Colon (tissue), 2 donors: ENCODE measurements around the gene DALRD3.
"Not testable (repeated sequence)": the region's sequence is repeated elsewhere in the genome, so short reads cannot be mapped to it uniquely, and the experiment has no call there.

Experiments used
- FAIRE-seq: peaks from 2 replicates; lab custom pipeline; 2012; peaks lifted over from hg19 to GRCh38; lab: Jason Lieb, UNC
- donor health status: control.
- donor health status: control.

The DALRD3 gene

GRCh38 chr3:49021813-49022687 is 3.7 kb upstream of the DALRD3 start, which contains the start of gene NDUFAF3:
Gene NDUFAF3 (plus strand): TSS chr3:49022121. CDS start chr3:49022145, 24 bp downstream.
- no peak for FAIRE-seq

GRCh38 chr3:49021213-49021812 is 2.9 kb upstream of the DALRD3 start:
- peak; percentile 18 for FAIRE-seq

GRCh38 chr3:49020330-49021212 is 2.2 kb upstream of the DALRD3 start:
- FAIRE-seq = no peak

GRCh38 chr3:49019941-49020329 is 1.6 kb upstream of the DALRD3 start:
- FAIRE-seq = no peak

GRCh38 chr3:49018707-49019006 is 277 bp upstream of the DALRD3 start:
- FAIRE-seq = no peak

GRCh38 chr3:49017229-49017970 is 980 bp downstream of the DALRD3 start:
- FAIRE-seq = no peak

- no peak for FAIRE-seq
These were observed 1.8 kb downstream of the DALRD3 start for GRCh38 chr3:49016414-49017228.

GRCh38 chr3:49015765-49016164 is 2.6 kb downstream of the DALRD3 start:
- FAIRE-seq = no peak

- FAIRE-seq = no peak
These were observed 3.3 kb downstream of the DALRD3 start for GRCh38 chr3:49015072-49015471.

- no peak for FAIRE-seq
These were observed 4.4 kb downstream of the DALRD3 start for GRCh38 chr3:49013738-49014660.

GRCh38 chr3:49013113-49013737 is 5.2 kb downstream of the DALRD3 start:
- no peak for FAIRE-seq

- no peak for FAIRE-seq
These were observed 5.9 kb downstream of the DALRD3 start for GRCh38 chr3:49012441-49013017.

GRCh38 chr3:49009396-49009795 is 9.0 kb downstream of the DALRD3 start:
- FAIRE-seq = no peak

- FAIRE-seq = not testable (repeated sequence)
These were observed 9.8 kb downstream of the DALRD3 start for GRCh38 chr3:49008627-49009026.

- no peak for FAIRE-seq
These were observed 10.4 kb downstream of the DALRD3 start for GRCh38 chr3:49007771-49008528.

GRCh38 chr3:49007068-49007770 is 11.2 kb downstream of the DALRD3 start, which contains the start of gene WDR6:
Gene WDR6 (plus strand): TSS chr3:49007391. CDS start chr3:49007432, 41 bp downstream.
- FAIRE-seq = no peak

GRCh38 chr3:49006408-49007067 is 11.8 kb downstream of the DALRD3 start:
- FAIRE-seq = no peak
